PFSK-1 (cell line): ENCODE results near the gene ZNF507.

Experiments used
- FOXP2 ChIP-seq: optimal IDR thresholded peaks from 2 replicates; pipeline ENCODE3; 2011; ENCODE audit warnings: borderline replicate concordance, control low read depth, inconsistent platforms; ENCODE audit not compliant: insufficient read depth; ENCODE audit errors: extremely low read length, extremely low read depth
- POLR2AphosphoS5 ChIP-seq: IDR thresholded peaks from 2 replicates; pipeline ENCODE4 v1.6.1; 2012; ENCODE audit warnings: low read depth, mild to moderate bottlenecking, control low read depth, low read length, moderate library complexity
- SIN3A ChIP-seq: IDR thresholded peaks from 2 replicates; pipeline ENCODE4 v1.6.1; 2012; ENCODE audit warnings: mild to moderate bottlenecking, low read length, moderate library complexity, borderline replicate concordance; ENCODE audit not compliant: insufficient read depth
- TAF1 ChIP-seq: IDR thresholded peaks from 2 replicates; pipeline ENCODE4 v1.6.1; 2012; ENCODE audit warnings: low read length, control low read depth, borderline replicate concordance; ENCODE audit not compliant: insufficient read depth
- TF ChIP-seq, protein P1 (sequence below), 2 experiments: IDR thresholded peaks; 2 replicates each; pipeline versions ENCODE4 v1.6.1 to v1.8.0; 2011 to 2012; ENCODE audit warnings: low read depth in 2 of 2, low read length in 2 of 2, control low read depth in 1 of 2, inconsistent platforms in 1 of 2, mild to moderate bottlenecking in 1 of 2, moderate library complexity in 1 of 2; ENCODE audit not compliant: insufficient read depth in 1 of 2

The ZNF507 gene

GRCh38 chr19:32308431-32309077, 36.9 kb upstream of the ZNF507 start:
- TF ChIP-seq TAF1 (no peak), FOXP2 (no peak), SIN3A (no peak), POLR2AphosphoS5 (no peak)
- TF ChIP-seq, protein P1, sequence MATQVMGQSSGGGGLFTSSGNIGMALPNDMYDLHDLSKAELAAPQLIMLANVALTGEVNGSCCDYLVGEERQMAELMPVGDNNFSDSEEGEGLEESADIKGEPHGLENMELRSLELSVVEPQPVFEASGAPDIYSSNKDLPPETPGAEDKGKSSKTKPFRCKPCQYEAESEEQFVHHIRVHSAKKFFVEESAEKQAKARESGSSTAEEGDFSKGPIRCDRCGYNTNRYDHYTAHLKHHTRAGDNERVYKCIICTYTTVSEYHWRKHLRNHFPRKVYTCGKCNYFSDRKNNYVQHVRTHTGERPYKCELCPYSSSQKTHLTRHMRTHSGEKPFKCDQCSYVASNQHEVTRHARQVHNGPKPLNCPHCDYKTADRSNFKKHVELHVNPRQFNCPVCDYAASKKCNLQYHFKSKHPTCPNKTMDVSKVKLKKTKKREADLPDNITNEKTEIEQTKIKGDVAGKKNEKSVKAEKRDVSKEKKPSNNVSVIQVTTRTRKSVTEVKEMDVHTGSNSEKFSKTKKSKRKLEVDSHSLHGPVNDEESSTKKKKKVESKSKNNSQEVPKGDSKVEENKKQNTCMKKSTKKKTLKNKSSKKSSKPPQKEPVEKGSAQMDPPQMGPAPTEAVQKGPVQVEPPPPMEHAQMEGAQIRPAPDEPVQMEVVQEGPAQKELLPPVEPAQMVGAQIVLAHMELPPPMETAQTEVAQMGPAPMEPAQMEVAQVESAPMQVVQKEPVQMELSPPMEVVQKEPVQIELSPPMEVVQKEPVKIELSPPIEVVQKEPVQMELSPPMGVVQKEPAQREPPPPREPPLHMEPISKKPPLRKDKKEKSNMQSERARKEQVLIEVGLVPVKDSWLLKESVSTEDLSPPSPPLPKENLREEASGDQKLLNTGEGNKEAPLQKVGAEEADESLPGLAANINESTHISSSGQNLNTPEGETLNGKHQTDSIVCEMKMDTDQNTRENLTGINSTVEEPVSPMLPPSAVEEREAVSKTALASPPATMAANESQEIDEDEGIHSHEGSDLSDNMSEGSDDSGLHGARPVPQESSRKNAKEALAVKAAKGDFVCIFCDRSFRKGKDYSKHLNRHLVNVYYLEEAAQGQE (IDR thresholded peaks at IDR 0.05; ENCODE audit: insufficient read depth in 1 of 2, low read depth in 2 of 2, low read length in 2 of 2): no peak

DNA sequence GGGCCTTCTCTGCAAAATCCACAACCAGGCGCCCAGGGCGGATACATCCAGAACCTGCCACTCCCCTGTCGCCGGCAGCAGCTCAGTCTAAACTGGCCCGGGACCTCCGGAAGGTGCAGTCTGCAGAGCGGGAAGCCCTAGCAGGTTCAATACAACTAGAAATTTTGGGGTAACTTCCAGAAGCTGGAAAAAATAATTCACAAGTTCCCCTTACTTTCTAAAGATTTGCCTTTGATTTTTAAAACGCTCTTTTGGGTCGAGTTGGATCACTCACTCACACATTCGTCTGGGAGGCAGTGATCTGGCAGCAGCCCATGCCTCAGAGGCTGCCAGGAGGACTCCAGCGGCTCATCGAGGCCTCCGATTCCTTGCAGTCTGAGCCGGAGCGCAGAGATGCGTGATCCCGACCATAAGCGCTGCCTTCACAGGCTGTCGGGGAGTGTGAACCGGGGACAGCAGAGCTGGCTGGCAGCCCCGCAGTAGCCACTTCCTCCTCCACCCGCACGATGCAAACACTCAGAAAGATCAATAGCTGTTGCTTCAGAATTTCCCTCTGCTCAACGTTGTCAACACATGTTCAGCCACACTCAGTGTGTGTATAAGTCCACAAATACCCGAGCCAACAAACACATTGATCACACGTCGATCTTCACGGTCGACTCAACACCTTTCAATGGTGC, 35.6 kb upstream of the ZNF507 start:
- TF ChIP-seq TAF1: no peak
- TF ChIP-seq SIN3A: no peak
- no peak for TF ChIP-seq POLR2AphosphoS5
- no peak for TF ChIP-seq FOXP2
- TF ChIP-seq, protein P1 (IDR thresholded peaks at IDR 0.05; ENCODE audit: insufficient read depth in 1 of 2, low read depth in 2 of 2, low read length in 2 of 2): no peak

DNA sequence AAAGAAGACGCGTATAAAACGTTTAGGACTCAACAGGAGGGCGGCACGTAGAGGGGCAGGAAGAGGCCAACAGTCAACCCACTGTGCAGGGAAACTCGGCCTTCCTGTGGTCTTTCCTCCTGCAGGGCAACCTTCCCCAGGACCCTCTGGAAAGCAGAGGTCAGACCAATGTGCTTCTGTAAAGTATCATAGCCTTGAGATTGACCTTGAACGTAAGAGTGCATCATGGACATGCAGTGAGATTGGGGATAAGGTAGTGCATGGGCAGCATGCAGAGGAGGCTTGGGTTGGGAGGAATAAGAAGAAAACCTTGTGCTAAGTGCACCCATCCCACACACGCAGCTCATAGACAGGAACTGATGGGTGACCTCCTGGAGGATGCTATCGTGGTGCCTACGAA, 34.0 kb upstream of the ZNF507 start:
- TF ChIP-seq POLR2AphosphoS5: no peak
- no peak for TF ChIP-seq TAF1
- TF ChIP-seq FOXP2: no peak
- TF ChIP-seq SIN3A: no peak
- TF ChIP-seq, protein P1 (IDR thresholded peaks at IDR 0.05; ENCODE audit: insufficient read depth in 1 of 2, low read depth in 2 of 2, low read length in 2 of 2): no peak

DNA sequence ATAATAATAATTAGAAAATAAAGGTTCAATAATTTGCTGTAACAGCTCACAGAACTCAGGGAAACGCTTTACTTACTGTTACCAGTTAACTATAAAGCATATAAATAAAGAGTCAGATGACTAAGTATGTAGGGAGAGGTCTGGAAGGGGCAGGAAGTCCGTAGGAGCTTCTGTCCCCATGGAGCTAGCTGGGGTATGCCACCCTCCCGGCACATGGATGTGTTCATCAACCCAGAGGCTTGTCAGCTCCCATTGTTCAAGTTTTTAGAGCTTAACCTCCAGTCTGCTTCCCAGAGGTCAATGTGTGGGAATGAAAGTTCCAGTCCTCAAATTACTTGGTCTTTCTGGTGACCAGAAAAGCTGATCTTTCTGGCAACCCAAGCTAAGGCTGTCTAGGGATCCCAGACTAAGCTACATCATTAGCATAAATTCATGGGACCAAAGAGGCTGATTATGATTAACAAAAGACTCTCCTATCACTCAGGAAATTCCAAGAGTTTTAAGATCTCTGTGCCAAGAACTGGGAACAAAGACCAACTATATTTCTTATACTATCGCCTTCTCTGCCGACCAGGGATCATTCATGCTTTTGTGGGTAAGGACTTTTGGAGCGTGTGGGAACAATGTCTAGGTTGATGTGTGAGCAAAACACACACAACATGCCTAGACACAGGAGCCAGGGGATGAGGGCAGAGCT, 31.7 kb upstream of the ZNF507 start:
- TF ChIP-seq POLR2AphosphoS5 (no peak), SIN3A (no peak), FOXP2 (no peak), TAF1 (no peak)
- TF ChIP-seq, protein P1 (IDR thresholded peaks at IDR 0.05; ENCODE audit: insufficient read depth in 1 of 2, low read depth in 2 of 2, low read length in 2 of 2): no peak
